ENCODE measurements around the gene GTF3A.

Gene GTF3A

DNA sequence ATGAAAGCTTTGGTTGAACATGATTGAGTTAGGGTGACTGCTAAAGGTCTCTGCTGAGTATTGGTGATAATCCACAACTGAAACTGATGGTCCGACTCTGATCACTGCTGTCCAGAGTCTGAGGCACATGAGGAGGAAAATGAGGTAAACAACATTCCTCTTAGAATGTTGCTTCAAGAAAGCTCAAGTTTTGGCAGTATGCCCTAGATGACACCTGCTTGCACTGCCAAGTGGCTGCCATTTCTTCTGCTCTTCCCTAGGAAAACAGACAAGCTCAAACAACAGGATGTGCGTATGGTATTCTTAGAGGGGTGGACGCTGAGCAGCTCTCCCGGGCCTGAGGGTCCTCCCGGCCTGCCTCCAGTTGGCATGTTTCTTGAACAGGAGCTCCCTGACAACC, 41.2 kb downstream of the GTF3A start:
- POLR2A ChIA-PET = interaction anchor here (0.6 kb wide), 1 partner anchor 203 kb away, joined by 3 read pairs; no protein-coding TSS in a partner anchor
- TF ChIP-seq, protein P1, sequence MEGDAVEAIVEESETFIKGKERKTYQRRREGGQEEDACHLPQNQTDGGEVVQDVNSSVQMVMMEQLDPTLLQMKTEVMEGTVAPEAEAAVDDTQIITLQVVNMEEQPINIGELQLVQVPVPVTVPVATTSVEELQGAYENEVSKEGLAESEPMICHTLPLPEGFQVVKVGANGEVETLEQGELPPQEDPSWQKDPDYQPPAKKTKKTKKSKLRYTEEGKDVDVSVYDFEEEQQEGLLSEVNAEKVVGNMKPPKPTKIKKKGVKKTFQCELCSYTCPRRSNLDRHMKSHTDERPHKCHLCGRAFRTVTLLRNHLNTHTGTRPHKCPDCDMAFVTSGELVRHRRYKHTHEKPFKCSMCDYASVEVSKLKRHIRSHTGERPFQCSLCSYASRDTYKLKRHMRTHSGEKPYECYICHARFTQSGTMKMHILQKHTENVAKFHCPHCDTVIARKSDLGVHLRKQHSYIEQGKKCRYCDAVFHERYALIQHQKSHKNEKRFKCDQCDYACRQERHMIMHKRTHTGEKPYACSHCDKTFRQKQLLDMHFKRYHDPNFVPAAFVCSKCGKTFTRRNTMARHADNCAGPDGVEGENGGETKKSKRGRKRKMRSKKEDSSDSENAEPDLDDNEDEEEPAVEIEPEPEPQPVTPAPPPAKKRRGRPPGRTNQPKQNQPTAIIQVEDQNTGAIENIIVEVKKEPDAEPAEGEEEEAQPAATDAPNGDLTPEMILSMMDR (IDR thresholded peaks at IDR 0.05; ENCODE audit: control extremely low read depth, extremely low read depth, low read depth, missing control alignments) = no peak
- CTCF ChIA-PET = interaction anchor here (1.0 to 2.2 kb wide), 6 partner anchors 9 to 67 kb away, joined by 3 to 11 read pairs (median 4); no protein-coding TSS in a partner anchor
- DNase-seq (ENCODE audit: extremely low spot score) = no peak

DNA sequence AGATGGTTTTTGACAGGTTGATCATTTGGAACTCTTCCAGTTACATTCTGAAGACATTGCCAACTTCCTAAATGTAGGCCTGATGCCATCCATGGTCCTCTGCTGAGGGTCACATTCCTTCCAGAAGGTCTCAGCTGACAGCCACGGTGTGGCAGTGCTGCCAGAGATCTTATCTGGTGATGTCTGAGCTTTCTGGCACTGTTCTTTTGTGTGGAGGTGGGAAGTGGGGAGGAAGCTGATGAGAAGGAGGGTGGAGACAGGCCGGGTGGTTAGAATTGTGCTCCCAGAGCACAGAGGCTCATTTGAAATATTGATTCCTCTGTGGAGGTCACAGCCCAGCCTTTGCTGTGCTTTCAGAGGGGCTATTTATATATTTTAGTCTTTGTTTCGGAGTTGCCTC, 42.1 kb downstream of the GTF3A start:
- DNase-seq (ENCODE audit: extremely low spot score) = no peak
- CTCF ChIA-PET = interaction anchor here (1.3 to 2.2 kb wide), 4 partner anchors 8 to 13 kb away, joined by 4 to 11 read pairs (median 6); no protein-coding TSS in a partner anchor
- POLR2A ChIA-PET = no interaction called here
- TF ChIP-seq, protein P1 (IDR thresholded peaks at IDR 0.05; ENCODE audit: control extremely low read depth, extremely low read depth, low read depth, missing control alignments) = no peak

DNA sequence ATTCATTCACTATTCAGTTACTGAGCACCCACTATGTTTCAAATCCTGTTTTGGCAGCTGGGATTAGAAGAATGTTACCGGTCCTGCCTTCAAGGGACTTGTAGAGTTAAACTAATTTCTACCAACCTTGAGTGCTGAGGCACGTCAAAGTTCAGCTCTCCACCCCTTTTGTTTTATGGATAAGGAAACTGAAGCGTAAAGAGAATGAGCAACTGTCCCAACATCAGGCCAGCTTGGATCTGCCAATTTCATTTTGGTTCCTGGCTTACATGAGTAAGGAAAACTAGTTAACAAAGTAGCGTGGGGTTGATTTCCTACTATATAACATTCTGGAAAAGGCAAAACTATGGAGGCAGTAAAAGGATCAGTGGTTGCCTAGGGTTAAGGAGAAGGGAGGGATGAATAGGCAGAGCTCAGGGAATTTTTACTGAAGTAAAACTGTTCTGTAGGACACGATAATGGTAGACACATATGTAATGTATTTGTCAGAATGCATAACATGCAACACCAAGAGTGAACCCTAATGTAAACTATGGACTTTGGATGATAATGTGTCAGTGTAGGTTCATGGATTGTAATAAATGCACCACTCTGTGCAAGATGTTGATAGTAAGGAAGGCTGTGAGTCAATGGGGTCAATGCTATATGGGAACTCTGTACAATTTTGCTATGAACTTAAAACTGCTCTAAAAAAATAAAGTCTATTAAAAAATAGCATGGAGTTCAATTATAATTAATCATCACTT, 45.8 kb downstream of the GTF3A start:
- TF ChIP-seq, protein P1 (IDR thresholded peaks at IDR 0.05; ENCODE audit: control extremely low read depth, extremely low read depth, low read depth, missing control alignments) = no peak
- no peak for DNase-seq (ENCODE audit: extremely low spot score)
- POLR2A ChIA-PET = no interaction called here
- CTCF ChIA-PET = no interaction called here

DNA sequence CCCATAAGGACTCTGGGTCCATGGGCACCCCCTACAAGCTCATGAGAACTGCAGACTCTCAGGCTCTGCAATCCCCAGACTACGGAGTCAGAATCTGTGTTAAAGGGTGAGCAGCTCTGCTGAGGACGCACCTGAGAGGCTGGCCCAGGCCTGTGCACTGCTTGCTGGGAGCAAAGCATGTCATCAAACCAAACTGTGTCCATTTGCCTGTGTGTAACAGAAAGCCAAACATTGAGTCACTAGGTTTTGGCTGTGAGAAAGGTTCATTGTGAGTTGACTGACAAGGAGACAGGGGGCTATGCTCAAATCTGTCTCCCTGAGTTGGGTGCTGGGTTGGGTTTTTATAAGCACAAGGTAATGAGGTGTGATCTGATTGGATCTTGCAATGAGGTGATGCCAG, 48.0 kb downstream of the GTF3A start:
- ChIA-PET POLR2A (no interaction called here), CTCF (interaction anchor here (0.7 to 1.2 kb wide), 2 partner anchors 10 kb away, joined by 3 read pairs; no protein-coding TSS in a partner anchor)
- TF ChIP-seq, protein P1 (IDR thresholded peaks at IDR 0.05; ENCODE audit: control extremely low read depth, extremely low read depth, low read depth, missing control alignments) = no peak
- DNase-seq (ENCODE audit: extremely low spot score) = no peak

DNA sequence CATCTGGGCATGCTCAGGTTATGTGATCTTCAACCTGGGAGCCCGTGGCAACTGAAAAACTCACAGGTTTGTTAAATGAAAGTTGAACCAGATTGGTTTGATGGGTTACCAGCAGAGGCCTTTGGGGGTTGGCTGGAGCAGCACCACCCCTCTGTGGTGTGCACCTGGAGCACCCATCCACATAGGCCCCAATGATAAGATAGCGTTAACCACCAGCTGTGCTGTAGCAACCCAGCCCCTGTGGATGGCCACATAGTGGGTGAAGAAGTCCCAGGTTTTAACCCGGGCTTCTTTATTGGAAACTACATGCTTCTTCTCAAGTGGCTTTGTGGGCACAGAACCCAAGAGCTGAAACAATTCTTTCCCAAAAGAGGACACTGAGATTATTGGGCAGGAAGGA, 48.5 kb downstream of the GTF3A start:
- CTCF ChIA-PET = interaction anchor here (0.7 to 1.2 kb wide), 2 partner anchors 9 to 10 kb away, joined by 3 read pairs; no protein-coding TSS in a partner anchor
- DNase-seq (ENCODE audit: extremely low spot score) = no peak
- POLR2A ChIA-PET = no interaction called here
- TF ChIP-seq, protein P1 (IDR thresholded peaks at IDR 0.05; ENCODE audit: control extremely low read depth, extremely low read depth, low read depth, missing control alignments) = no peak

DNA sequence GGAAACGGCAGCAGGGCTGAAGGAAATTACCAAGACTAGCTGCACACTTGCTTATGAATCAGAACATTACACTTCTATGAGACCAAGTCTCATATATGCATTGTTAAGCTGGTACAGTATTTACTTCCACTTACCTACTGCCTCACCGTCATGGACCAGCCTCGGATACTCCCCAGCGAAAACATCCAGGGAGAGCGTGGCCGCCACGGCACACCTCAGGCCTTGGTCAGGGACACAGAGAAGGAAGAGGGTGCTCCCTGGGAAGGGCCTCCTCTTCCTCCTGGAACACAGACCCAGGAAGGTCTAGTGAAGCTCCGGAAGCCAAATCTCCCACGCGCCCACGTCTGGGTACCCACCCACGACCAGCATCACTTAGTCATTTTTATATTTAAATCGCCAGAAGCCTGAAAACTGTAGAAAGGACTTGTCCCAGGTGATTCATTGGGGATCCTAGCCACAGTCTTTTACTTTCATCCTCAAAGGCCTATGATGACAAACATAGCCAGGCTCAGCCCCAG, 50.4 kb downstream of the GTF3A start:
- DNase-seq (ENCODE audit: extremely low spot score) = no peak
- ChIA-PET POLR2A (no interaction called here), CTCF (interaction anchor here (1.3 to 1.6 kb wide), 3 partner anchors 9 to 352 kb away, joined by 4 to 5 read pairs (median 5); no protein-coding TSS in a partner anchor)
- TF ChIP-seq, protein P1 (IDR thresholded peaks at IDR 0.05; ENCODE audit: control extremely low read depth, extremely low read depth, low read depth, missing control alignments) = no peak

Data from GM10248 (cell line).